GM12873 (cell line): Measurements from ENCODE around the gene DNAAF8.

Experiments used
- CTCF ChIP-seq: IDR thresholded peaks from 2 replicates; pipeline ENCODE4 v1.5.1; 2012; ENCODE audit warnings: low read depth, mild to moderate bottlenecking, moderate library complexity, low read length, control low read depth; ENCODE audit not compliant: insufficient read depth; ENCODE audit errors: missing control alignments

The DNAAF8 gene

GRCh38 chr16:4733211-4733742 is 1.1 kb upstream of the DNAAF8 start:
- TF ChIP-seq CTCF, result no peak

GRCh38 chr16:4733747-4734062 is 632 bp upstream of the DNAAF8 start:
- TF ChIP-seq CTCF, result no peak

GRCh38 chr16:4734730-4735535 is 596 bp downstream of the DNAAF8 start:
- TF ChIP-seq CTCF, result no peak

- TF ChIP-seq CTCF, result no peak
These were observed 2.2 kb downstream of the DNAAF8 start for GRCh38 chr16:4736546-4736945.

- no peak for TF ChIP-seq CTCF
These were observed 3.2 kb downstream of the DNAAF8 start for GRCh38 chr16:4737545-4737944.

GRCh38 chr16:4743226-4743878 is 9.0 kb downstream of the DNAAF8 start:
- no peak for TF ChIP-seq CTCF

- no peak for TF ChIP-seq CTCF
These were observed 10.4 kb downstream of the DNAAF8 start for GRCh38 chr16:4744555-4745273.
